GM18870 (cell line): Measurements from ENCODE around the gene RFFL.

Experiments
- ATAC-seq: cut with Tn5 transposase; IDR thresholded peaks from one replicate; pipeline ENCODE4 v1.9.1; 2021; ENCODE audit warnings: moderate library complexity; ENCODE audit not compliant: unreplicated experiment

The RFFL gene

DNA sequence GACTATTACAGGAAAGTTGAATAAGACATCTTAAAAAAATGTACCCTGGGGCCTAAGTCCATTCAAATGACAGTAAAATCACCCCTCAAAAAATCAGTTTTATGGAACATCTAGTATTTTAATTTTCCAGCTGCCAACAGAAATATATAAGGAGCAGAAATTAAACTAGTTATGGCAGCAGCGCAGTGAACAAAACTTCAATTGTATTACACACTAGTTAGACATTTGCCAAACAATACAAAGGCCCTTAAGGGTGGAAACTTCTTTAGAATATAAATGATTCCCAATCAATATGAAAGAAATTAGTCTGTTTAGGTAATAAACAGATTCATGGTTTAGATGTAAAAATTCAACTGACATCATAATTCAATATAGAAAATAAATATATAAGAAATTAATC, 18.1 kb upstream of the RFFL start:
- no peak for ATAC-seq

DNA sequence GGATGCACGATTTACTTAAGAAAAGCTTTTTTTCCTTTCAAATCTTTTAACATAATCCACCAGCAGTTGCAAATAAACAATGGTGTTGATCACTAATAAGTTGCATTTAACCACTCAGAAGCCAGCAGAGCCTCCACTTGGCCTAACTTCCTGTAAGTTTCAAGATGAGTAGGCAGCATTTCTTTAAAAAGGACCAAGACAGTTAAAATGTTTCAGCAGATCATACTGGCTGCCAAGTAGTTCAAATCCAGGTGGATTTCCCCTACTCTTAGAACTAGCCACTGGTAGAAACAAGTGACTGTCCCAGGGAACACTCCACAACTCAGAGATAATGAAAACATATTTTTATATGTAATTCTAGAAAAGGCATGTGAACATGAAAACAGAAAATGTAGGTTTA, 17.0 kb upstream of the RFFL start:
- peak; percentile 49 for ATAC-seq

DNA sequence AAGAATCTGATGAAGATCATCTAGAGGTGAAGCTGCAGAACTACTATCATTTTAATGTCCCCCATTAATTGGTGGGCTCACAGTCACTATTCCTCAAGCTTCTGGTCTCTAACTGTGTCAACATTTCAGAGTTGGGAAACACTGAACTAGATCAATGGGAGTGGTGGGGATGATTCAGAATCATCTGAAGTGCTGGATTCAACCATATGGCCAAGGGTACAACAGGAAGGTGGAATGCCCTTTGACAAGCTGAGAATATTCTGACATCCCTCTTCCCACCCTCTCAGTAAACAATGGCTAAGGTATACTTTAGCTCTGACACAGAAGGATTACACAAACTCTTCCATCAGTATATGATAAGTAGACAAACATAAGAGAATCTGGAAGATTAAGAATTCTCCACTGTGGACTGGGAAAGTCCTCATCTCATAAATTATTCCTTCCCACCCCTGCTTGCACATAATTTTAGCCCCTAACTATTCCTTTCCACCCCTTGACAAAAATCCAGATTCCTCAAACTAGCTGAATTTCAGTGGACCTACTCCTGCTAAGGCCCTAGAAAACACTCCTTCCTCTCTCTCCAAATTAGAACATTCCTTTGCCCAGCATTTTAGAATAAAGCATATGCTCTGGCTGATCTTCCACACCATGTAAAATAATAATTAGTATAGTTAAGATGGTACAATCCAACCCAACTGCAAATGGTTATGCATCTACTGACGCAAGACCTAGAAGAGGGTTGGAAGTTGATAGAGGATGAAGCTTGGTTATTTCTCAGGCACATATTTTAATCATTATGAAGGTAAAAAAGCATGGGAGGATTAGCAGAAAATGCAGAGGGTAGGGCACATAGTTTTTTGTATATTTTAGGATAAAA, 16.3 kb upstream of the RFFL start:
- no peak for ATAC-seq

DNA sequence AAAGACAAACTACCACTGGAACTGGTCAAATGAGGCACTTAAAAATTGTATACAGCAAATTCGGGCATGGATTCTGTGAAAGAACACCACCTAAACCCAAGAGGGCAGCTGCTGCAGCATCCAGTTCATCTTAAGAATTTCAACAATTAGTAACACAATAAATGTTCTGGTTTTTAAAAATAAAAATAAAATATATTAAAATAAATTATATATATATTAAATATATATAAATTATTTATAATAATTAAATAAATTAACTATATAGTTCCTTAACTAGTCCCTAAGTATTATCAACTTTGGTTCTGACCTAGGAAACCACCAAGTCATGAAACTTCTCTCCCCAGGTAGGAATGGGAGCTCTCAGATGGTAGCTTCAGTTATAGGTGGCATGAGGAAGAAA, 13.4 kb upstream of the RFFL start:
- no peak for ATAC-seq

DNA sequence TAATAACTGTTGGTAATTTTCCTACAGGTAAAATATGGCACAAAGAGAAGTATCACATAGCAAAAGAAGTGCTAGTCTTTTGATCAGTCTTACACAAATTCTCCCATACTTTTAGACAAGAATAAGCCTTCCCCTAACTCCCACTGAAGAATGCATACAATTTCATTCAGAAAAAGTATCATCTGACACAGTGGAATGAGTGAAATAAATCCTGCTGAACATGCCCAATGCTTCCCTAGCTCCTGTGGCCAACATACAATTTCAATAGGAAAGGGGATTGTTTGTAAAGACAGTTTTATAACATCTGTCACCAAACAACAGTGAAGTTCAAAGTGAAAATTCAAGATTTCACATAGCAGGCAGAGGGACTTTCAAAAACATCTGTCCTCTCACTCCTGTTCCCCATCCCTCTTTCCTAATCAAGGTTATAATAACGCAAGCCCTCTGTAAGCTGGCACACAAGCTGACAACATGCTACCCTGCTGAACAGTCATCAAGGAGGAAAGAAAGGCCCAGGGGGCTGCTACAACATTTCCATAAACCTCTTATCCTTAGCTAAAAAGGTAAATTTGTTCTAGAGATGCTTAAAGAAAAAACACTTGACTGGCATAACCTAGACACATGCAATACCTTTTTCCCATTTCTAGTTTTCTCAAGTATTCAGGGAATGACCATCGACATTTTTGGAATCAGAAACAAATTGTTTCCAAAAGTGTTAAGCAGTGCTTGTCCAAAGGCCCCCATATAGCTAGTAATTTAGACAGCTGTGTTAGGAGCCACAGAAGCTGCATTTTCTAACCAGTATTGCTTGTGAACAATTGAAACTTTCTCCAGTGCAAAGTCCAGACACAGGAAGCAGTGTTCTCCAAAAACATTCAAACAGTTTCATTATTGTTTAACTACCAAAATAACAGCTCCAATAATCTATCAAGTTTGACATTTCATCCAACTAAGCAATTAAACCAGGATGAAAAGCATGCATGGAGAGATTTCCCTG, 11.5 kb upstream of the RFFL start:
- no peak for ATAC-seq

DNA sequence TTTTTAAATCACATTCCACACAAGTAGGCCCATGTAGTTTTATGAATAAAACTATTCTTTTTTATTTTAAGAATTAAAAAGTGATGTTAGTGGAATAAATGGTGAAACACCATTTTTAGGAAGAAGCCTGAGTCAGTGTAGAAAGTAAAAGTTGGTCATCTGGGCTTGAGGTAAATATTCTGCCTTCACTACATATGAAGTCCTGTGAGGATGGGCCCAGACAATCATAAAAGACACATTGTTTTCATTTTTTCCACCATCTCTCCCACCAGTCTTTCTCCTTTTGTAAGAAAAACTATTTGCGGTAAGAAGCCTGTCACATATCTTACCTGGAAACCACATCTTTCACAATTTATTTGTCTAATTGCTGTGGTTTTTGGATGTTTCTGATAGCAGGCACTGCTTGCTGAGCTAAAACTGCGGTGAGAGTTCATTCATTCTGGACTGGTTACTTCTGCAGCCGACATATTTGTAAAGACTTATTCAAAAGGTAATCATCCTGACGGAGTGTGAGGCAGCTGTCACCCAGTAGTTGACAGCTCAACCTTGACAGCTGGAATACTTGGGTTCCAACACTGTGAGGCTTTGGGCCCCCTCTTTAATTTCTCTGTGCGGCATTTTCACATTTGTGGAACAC, 10.6 kb upstream of the RFFL start:
- no peak for ATAC-seq

DNA sequence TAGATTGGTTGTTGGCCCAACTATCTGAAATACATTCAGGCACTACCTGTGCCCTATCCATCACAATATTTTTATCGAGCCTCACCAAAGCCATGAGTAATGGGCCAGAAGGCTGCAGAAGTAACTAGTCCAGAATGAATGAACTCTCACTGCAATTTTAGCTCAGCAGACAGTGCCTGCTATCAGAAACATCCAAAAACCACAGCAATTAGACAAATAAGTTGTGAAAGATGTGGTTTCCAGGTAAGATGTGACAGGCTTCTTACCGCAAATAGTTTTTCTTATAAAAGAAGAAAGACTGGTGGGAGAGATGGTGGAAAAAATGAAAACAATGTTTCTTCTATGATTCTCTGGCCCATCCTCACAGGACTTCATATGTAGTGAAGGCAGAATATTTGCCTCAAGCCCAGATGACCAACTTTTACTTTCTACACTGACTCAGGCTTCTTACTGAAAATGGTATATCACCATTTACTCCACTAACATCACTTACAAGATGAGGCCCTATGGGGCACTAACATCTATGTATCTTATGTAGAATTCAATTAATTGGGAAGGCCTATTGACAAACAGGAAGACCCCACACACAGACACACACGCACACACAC, 9.8 kb upstream of the RFFL start:
- no peak for ATAC-seq

DNA sequence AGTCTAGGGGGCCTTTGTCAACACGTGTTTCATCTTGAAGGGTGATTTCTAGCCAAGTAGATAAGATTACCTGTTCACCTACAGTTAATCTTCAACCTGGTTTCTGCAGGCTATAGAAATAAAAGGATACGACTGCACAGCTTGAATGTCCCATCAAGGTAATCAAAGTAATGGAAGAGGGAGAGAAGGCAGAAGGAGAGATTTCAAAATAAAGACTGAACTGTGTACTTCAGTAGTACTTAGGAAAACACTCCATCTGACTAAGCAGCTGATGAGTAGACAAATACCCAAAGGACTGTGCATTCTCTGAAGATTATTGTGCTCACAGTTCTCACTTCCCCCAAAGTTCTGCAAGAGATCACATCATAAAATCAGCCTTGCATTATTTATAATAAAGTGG, 5.8 kb upstream of the RFFL start:
- ATAC-seq = no peak

DNA sequence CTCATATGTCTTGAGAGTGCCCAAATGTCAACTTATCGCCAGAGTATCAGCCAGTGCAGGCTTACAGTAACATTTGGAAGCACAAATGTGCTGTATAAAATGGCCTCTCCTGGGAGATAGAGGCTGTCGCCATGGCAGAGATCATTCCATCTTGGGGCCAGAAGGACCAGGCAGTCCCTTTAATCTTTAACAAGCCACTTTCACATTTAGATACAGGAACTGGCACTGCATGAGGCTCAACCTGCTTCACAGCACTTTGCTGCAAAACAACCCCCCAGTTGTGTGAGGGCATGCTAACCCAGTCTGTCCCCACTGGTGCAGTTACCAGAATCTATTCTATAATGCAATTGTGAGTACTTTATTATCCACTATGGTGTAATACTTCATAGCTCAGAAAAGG, 4.7 kb upstream of the RFFL start:
- no peak for ATAC-seq

DNA sequence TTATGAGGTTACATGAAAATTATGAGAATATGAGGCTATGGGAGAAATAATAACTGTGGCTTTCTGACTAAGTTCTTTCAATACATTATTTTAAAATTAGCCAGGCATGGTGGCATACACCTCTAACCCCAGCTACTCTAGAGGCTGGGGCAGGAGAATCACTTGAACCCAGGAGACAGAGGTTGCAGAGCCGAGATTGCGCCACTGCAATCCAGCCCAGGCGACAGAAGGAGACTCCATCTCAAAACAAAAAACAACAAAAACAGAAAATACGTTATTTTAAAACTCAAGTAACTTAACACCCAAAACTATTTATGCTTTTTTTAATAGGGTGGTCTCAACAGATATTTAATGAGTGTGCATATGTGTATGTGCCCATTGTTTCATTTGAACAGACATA, 2.4 kb upstream of the RFFL start:
- ATAC-seq = no peak

DNA sequence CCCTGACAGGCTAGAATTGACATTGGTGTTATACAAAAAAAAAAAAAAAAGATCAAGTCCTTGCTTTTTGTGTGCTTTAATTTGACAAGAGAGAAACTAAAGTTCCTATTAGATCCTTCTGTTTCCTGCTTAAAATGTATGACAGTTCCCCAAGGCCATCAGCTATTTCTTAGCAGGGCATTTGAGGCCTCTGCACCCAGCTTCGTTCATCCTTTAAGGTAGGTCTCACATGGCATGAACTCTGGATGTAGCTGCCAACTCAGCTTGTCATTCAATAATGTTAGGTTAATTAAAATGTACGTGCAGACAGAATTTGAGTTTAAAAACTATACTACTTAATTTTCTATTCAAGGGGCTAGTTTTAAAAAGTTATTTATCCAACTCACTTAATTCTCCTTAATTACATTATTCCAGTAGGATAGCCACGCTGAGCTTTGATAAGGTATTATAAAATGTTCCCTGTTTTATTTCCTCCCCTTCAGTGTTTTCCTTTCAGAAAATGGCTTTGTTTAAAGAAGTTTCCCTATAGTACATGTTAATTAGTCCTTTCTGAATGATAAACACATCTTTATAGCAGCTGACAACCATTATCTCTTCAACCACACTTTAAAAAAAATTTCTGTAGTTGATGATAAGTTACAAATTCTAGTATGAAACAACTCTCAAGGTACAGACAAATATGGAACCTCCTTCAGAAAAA, 1.2 kb upstream of the RFFL start:
- ATAC-seq = no peak

DNA sequence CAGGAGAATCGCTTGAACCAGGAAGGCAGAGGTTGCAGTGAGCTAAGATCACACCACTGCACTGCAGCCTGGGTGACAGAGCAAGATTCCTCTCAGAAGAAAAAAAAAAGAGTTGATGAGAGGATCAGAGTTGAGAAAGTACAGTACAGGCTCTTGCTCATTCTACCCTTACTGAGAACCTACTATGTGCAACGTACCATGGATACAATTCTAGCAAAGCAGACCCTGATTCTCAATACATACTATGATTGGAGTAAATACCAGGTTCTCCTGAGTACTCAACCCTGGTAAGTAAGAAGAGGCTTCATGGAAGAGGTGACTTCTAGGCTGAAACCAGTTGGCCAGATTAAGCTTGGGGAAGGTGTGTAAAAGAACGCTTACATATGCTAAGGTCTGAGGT, 1.2 kb downstream of the RFFL start:
- no peak for ATAC-seq

DNA sequence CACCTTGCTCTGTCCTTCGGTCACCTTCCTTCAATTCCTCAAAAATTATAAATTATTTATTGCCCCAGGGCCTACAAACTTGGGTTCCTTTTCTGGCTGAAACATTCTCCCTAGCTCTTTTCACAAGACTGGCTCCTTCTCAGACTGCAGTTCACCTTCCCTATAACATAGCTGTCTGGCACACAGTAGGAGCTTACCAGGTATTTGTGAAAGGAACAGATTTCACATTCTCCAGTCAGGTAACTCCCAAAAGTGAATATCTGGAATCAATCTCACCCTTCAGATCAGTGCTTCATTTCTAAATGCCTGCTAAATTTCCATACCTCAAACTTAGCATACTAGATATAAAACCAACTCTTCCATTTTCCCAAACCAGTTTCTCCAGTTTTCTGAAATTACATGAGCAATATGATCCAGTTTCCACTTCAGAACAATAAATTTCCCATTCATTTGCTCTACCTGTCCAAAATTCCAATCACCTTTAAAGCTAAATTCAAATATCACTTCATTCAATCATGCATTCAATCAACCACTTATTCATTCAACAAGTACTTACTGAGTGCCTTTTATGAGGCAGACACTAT, 6.1 kb downstream of the RFFL start:
- no peak for ATAC-seq

DNA sequence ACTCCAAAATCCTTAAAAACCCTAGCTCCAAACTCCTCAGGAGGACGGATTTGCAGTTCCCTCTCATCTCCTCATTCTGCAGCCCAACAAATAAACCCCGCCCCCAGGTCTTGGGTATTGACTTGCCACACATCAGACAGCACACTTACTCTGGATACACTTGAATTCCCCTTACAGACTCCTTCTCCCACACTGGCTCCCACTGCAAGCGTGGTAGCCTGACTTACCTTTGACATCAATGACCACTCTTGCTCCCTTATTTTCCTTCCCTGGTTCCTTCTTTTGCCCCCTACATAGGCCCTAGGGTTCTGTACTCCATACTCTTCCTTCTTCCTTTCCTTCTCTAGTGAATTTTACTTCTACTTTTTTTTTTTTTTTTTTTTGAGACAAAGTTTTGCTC, 7.5 kb downstream of the RFFL start:
- no peak for ATAC-seq

DNA sequence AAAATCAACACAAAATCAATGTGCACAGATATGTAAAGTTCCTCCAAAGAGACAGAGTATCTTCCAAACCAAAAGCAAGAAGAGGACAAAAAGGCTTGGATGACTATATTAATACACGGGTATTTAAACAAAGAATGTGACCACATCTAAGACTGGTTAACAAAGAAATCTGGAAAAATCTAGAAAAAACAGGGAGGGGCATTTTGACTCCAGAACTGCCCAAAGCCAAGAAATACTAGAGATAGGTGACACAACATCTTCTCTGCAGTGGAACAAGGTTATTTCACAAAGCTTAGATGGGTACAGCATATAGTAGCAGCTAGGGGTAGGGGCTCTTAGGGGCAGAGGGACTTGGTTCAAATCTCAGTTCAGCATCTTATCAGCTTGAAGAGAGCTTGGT, 10.3 kb downstream of the RFFL start:
- no peak for ATAC-seq

DNA sequence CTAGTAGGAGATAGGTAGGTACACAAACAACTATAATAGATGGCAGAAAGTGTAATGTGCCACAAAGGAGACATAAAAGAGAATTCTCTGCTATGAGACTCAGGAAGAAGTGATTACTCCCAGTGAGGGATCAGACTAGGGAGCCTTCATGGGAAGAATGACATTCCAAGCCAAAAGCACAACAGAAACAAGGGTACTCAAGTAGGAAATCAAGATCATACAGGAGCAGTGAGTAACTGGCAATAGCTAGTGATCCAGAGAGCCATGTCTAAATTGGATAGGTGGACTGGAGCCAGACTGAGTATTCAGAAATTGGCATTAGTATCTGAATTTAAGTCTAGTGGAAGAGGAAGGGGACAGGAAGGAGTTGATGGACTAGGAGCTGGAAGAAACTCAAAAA, 10.7 kb downstream of the RFFL start:
- no peak for ATAC-seq

DNA sequence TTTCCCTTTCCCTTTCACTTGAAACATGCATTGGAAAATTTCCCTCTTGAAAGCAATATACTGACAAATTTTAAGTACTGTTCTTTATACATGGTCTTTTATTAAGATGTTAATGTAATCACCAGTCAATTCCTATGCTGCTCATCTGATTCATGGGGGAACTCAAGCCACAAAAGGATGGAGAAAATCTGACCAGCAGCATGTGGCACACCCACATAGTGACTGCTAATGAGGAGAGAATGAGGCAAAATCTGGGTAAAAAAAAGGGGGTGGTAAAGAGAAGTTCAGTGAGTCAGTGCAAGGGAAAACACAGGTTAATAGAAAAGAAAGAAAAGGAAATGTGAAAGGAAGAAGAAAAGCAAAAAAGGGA, 11.3 kb downstream of the RFFL start:
- no peak for ATAC-seq

DNA sequence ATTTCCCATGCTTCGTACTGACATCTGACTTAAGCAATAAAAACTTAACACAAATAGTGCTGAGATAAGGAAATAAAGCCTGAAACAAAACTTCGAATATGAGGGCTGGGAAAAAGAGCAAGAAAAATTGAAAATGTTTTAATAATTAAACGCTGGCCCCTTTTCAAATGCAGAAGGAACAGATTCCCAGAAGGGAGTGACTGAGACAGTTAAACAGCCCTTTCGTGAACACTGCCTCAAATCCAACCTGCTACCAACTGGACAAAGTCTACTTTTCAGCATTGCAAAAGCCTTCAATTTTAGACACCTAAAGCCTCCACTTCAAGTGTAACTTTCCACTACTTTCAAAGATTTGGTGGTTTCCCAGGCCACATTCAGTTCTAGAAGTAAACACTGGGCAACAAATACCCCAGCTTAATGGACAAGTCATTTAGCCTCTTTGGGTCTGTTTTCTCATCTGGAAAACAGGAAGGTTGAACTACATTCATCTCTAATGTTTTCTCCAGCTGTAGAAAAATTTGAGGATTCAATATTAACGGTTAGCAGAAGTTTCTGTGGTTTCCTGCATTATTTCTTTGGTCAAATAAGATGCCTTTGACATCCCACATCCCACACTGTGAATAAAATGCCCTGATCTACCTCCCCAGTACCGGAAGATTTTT, 11.8 kb downstream of the RFFL start:
- ATAC-seq = peak; percentile 30

DNA sequence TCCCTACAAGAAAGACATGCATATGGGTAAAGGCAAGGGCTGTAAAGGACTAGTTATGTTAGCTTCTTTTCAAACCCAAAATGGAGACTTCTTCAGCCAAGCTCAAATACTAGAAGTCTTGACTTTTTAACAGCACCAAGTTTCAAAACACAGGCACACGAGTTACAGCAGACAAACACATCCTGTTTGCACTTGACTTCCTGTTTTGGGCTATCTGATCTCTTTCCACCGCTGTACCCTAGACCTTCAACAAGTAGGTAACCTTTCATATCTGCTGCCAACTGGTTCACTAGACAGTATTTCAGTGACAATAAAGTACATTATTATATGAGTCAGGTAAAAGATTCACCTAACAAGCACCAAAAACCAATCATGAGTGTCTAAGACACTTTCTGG, 12.3 kb downstream of the RFFL start:
- peak; percentile 45 for ATAC-seq

DNA sequence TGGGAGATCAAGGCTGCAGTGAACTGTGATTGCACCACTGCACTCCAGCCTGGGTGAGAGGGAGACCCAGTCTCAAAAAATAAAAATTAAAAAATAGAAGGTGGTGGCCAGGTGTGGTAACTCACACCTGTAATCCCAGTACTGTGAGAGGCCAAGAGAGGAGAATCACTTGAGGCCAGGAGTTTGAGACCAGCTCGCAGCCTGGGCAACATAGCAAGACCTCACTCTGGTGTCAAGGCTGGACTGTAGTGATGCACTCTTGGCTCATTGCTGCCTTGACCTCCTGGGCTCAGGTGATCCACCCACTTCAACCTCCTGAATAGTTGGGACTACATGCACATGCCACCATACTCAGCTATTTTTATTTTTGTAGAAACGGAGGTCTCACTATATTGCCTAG, 13.3 kb downstream of the RFFL start:
- no peak for ATAC-seq
